HS-27A (cell line): ENCODE results near the gene ZBTB40.

ENCODE experiments used
- DNase-seq: peaks from one replicate; pipeline ENCODE4 v3.0.0-alpha.2; 2012; ENCODE audit warnings: low read depth, missing footprints

ZBTB40 gene

GRCh38 chr1:22426781-22427180, 24.9 kb upstream of the ZBTB40 start:
- DNase-seq = no peak

- DNase-seq = no peak
Observed at GRCh38 chr1:22428672-22429071, 23.0 kb upstream of the ZBTB40 start.

GRCh38 chr1:22431965-22432364, 19.7 kb upstream of the ZBTB40 start:
- no peak for DNase-seq

DNA sequence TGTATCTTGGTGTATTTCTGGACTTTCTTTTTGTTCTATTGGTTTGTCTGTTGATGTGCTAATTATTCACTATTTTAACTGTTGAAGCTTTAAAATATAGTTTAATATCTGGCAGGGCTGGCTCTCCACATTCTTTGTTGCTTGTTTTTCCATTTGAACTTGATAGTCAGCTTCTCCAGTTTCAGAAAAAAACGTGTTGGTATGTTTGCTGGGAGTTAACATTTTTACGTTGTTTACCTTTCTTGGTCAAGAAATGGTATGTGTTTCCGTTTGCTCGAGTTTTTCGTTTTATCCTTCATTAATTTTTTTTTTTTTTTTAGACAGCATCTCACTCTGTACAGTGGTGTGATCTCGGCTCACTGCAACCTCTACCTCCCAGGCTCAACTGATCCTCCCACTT, 16.9 kb upstream of the ZBTB40 start:
- DNase-seq = no peak

DNA sequence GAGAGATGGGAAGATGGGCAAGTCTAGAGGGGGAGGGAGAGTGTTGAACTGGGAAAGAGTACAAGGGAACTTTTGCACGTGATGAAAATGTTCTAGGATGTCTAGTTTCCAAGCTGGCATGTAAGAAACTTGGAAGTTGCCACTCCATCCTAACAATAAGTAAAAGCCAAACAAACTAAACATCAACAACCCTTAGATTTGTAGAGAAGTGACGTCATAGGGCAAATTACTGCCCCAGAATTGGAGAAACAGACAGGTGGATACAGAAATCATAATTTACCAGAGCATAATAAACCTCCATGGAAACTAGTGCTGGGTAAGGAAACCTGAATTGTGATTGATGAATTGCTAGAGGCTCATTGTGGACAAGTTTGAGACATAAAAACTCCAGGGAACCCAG, 14.7 kb upstream of the ZBTB40 start:
- DNase-seq = no peak

GRCh38 chr1:22437573-22437972, 14.1 kb upstream of the ZBTB40 start:
- no peak for DNase-seq

- DNase-seq = no peak
Observed at GRCh38 chr1:22440582-22440981, 11.1 kb upstream of the ZBTB40 start.

DNA sequence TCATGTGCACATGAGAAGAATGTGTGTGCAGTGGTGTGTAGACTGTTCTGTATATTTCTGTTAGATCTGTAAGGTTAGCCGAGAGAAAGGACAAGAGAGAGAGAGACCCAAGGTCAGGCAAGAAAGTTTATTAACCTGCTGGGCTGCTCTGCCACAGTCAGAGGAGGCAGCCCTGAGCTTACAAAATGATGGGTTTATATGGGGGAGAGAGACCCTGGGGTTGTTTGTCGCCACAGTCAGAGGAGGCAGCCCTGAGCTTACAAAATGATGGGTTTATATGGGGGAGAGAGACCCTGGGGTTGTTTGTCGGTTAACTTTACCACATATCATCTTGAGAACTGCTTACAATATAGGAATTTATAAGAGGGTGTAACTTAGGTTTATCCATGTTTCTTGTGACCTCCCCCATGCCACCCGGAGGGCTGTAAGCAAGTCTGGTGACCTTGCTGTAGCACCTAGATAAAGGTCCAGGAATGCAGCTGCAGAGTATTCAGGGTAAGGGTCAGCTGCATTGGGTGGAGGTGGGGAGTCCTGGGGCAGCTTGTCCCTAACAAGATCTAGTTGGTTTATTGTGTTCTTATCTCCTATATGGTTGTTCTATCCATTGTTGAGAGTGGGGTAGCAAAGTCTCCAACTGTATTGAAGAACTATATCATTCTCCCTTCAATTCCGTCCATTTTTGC, 9.3 kb upstream of the ZBTB40 start:
- no peak for DNase-seq

DNA sequence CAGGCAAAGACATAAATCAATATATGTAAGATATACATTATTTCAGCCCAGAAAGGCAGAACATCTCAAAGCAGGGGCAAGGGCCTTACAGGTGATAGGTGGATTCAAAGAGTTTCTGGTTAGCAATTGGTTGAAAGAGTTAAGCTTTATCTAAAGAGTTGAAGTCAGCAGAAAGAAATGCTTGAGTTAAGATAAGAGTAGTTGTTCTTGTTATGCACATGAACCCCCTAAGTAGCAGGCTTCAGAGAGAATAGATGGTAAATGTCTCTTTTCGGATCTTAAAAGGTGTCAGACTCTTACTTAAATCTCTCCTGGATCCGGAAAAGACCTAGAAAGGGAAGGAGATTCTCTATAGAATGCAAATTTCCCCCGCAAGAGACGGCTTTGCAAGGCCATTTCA, 8.3 kb upstream of the ZBTB40 start:
- DNase-seq = no peak

- no peak for DNase-seq
Observed at GRCh38 chr1:22444856-22445255, 6.8 kb upstream of the ZBTB40 start.

DNA sequence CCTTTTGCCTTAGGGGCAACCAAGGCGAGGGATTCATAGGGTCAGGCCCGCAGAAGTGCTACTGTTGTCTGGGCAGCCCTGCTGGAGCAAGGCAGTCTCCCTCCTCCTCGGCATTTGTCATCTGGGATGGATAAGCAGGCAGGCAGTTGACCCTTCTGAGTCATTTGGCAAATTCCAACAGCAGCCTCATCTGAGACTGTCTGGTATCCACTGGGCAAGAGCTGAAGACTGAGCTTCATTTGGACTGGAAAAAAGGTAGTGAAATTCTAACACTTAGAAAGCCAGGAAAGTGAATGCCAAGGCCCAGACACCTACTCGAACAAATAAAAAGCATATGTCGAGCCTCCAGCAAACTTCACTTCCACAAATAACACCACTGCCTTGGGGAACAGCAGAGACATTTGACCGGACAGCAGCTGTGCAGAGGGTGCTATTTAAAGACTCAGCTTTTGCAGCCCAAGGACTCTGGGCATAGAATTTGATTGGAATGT, 4.0 kb upstream of the ZBTB40 start:
- peak; percentile 50 for DNase-seq

DNA sequence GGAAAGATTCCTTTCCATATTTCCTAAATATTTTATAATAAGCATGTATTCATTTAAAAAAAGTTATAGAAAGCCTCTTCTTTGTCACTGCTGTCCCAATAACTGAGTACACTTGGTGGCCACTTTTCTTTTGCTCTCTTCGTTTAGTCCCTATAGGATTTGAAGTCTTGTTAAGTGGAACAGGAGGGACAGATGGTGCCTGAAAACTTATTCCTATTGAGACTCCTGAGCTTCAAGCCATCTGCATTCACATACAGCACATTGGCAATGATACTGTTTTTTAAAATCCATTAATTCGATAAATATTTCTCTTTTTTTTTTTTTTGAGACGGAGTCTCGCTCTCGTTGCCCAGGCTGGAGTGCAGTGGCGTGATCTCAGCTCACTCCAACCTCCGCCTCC, 2.0 kb upstream of the ZBTB40 start:
- no peak for DNase-seq

- DNase-seq = no peak
Observed at GRCh38 chr1:22450351-22451021, 1.2 kb upstream of the ZBTB40 start.

- DNase-seq = no peak
Observed at GRCh38 chr1:22452481-22452957, 868 bp downstream of the ZBTB40 start.

- DNase-seq = no peak
Observed at GRCh38 chr1:22453181-22453580, 1.5 kb downstream of the ZBTB40 start.

- DNase-seq = no peak
Observed at GRCh38 chr1:22454476-22455056, 2.9 kb downstream of the ZBTB40 start.

DNA sequence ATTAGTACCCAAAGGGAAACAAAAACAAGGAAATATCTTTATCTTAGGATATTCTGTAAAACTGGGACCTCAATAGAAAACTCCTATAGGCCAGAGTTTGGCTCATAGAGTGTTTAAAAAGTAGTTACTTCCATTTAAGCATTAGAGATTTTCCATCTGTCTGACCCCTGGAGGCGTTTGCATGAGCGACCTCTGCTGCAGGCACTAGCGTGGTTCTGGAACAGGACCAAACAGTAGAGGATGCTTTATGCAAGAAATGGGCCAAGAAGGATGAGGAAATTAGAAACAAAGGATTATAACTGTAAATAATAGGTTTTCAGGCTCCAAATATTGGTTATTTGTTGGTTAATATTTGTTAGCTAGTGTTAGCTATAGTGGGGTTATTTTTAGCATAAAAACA, 5.7 kb downstream of the ZBTB40 start:
- DNase-seq = no peak

DNA sequence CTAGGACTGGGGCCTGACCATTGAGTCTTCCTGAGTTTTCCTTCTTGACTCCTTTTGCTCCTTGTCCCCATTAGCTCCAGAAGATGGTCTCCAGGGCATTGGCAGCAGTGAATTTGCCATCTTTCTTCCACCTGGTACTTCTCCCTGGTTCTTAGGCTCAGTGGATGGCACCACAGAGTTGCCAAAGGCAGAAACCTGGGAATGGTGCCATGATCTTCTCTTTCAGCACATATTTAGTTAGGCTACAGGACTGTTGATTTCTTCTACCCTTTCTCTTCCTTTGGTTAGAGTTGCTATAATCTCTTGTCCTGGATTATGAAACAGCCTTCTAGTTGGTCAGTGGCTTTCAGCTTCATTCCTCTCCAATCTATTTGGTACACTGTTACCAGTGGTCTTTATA, 6.2 kb downstream of the ZBTB40 start:
- DNase-seq = no peak

GRCh38 chr1:22461100-22461499, 9.4 kb downstream of the ZBTB40 start:
- DNase-seq = no peak

GRCh38 chr1:22461678-22462527, 10.3 kb downstream of the ZBTB40 start:
- no peak for DNase-seq

- DNase-seq = no peak
Observed at GRCh38 chr1:22462928-22463327, 11.3 kb downstream of the ZBTB40 start.

- DNase-seq = no peak
Observed at GRCh38 chr1:22465015-22465565, 13.4 kb downstream of the ZBTB40 start.
